ENCODE measurements around the gene AKIRIN1.
"Not testable (repeated sequence)": the region's sequence is repeated elsewhere in the genome, so short reads cannot be mapped to it uniquely, and the experiment has no call there.

The AKIRIN1 gene, protein sequence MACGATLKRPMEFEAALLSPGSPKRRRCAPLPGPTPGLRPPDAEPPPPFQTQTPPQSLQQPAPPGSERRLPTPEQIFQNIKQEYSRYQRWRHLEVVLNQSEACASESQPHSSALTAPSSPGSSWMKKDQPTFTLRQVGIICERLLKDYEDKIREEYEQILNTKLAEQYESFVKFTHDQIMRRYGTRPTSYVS

DNA sequence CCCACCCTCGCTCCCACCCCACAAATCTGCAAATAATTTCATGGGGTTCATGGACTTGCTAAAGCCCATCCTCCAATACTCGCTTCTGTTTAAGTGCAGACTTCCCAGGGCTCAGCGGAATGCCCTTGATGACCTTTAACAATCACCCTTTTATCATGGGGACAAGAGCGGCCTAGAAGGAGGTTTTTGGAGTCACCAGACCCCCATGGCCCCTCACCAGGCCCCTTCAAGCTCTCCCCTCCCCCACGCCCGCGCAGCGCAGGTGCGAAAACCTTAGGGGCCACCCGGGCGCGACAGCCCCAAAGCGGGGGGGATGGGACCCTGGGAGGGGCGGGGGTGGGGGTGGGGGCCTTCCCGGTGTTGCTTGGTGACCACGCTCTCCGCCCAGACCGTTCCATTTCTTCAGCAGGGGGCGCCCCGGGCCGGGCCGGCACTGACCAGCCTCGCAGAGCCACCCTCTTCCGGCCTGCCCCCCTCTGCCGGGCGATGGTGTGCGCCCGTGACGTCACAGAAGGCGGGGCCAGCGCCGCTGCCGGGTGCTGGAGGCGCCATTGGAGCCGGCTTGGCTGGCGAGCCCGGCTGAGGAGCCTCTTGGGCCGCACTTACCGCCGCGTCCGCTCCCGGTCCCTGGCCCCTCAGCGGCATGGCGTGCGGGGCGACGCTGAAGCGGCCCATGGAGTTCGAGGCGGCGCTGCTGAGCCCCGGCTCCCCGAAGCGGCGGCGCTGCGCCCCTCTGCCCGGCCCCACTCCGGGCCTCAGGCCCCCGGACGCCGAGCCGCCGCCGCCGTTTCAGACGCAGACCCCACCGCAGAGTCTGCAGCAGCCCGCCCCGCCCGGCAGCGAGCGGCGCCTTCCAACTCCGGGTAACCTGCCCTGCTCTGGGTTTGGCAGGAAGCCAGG lies at the start of gene AKIRIN1:
AKIRIN1 (plus strand) TSS at position 539 of the 900 bp plus-strand sequence; CDS start at position 644, 105 bp downstream.
- peak; percentile 89 to 94 for DNase-seq

DNA sequence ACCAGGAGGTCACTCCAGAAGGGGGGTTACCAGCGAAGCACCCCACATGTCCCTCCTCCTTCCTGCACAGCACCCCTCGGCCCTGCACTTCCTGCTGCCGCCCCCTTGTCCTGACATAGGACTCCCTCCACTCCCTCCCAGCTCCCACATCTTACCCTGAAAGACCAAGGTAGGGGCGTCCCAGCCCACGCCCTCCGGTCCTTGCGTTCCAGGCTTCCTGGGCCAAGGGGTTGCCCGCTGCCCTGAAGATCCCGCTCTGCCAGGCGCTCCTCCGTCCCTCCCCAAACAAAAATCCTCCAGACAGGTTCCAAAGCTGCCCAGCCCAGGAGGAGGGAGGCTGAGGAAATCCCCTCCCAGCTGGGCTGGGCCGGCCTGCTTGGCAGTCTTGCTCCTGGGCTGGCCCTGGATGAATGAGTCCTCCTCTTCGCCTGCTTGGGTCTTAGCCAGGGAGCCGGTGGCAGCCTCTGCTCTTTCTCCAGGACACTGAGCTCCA lies 49.5 kb upstream of the AKIRIN1 start, which contains the start of gene RHBDL2:
RHBDL2 (minus strand) TSS at position 304 of the 493 bp plus-strand sequence. CDS start 22,618 bp downstream, outside the sequence.
- no peak for DNase-seq

DNA sequence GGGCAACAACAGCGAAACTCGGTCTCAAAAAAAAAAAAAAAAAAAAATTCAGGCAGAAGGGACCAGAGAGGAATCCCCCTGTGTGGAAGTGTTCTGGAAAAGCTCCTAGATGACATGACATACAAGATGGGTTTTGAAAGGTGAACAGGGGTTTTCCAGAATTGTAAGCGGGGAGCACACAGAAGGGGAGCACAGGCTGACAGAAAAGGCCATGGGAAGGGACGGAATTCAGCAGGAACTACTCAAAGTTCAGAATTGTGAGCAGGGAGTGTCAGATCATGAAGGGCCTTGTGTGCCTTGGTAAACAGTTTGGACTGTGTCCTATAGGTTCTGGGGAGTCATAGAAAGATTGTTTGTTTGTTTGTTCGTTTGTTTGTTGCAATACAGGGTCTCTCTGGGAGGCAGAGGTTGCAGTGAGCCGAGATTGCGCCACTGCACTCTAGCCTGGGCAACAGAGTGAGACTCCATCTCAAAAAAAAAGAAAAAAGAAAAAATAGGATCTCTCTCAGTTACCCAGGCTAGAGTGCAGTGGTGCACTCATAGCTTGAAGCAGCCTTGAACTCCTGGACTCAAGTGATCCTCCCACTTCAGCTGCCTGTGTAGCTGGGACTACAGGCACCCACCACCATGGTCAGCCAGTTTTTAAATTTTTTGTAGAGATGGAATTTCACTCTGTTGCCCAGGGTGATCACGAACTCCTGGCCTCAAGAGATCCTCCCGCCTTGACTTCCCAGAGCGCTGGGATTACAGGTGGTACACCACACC lies 48.2 kb upstream of the AKIRIN1 start:
- DNase-seq, result no peak

DNA sequence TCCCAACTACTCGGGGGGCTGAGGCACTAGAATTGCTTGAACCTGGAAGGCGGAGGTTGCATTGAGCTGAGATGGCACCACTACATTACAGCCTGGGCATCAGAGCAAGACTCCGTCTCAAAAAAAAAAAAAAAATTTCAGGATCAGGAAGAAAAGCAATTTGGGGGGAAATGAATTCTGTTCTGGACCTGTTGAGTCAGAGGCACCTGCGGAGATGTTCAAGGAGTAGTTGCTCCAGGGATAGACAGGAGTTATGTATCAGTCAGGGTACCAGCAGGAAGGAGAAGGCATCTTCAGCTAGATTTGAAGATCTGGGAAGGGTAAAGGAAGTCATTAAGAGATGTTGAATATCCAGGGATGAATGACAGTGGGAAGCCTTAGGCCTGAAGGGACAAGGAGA lies 46.5 kb upstream of the AKIRIN1 start:
- no peak for DNase-seq

GRCh38 chr1:38950553-38950952 lies 40.5 kb upstream of the AKIRIN1 start:
- no peak for DNase-seq

- DNase-seq, result no peak
Observed at GRCh38 chr1:38953433-38953860, 37.6 kb upstream of the AKIRIN1 start.

DNA sequence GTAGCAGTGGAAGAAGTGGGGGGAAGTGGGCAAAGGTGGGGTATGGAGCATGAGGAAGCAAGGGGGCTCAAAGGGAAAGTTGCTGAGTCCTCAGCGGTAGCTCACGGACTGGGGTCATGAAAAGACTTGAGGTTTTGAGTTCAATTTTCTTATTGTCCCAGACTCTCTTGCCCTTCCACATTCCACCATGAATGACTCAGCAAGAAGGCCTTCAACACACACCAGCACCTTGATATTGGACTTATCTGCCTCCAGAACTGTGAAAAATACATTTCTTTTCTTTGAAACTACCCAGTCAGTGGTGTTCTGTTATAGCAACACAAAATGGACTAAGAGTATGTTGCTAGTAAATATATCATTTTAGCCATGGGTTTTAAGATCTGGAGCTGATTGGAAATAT lies 32.1 kb upstream of the AKIRIN1 start:
- DNase-seq, result no peak

DNA sequence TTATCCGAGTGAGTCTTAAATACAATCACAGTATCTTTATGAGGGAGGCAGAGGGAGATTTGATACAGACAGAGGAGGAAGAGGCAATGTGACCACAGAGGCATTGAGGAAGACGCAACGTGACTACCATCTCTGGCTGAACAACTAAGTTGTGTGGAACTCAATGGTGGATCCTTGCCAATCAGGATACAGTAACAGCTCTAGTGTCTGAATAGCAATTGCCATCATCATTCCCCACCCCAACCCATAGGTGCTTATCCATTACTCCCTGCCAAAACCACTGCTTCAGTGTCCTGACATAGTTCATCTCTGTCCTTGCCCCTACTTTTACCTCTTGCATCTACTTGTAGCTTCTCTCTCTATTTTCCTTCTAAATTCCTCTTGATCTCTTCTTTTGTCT lies 29.0 kb upstream of the AKIRIN1 start:
- no peak for DNase-seq

- no peak for DNase-seq
Observed at GRCh38 chr1:38962560-38962959, 28.5 kb upstream of the AKIRIN1 start.

- no peak for DNase-seq
Observed at GRCh38 chr1:38964140-38964548, 26.9 kb upstream of the AKIRIN1 start.

GRCh38 chr1:38973145-38973544 lies 17.9 kb upstream of the AKIRIN1 start:
- DNase-seq, result not testable (repeated sequence)

GRCh38 chr1:38973659-38974437 lies 17.2 kb upstream of the AKIRIN1 start:
- DNase-seq, result no peak

DNA sequence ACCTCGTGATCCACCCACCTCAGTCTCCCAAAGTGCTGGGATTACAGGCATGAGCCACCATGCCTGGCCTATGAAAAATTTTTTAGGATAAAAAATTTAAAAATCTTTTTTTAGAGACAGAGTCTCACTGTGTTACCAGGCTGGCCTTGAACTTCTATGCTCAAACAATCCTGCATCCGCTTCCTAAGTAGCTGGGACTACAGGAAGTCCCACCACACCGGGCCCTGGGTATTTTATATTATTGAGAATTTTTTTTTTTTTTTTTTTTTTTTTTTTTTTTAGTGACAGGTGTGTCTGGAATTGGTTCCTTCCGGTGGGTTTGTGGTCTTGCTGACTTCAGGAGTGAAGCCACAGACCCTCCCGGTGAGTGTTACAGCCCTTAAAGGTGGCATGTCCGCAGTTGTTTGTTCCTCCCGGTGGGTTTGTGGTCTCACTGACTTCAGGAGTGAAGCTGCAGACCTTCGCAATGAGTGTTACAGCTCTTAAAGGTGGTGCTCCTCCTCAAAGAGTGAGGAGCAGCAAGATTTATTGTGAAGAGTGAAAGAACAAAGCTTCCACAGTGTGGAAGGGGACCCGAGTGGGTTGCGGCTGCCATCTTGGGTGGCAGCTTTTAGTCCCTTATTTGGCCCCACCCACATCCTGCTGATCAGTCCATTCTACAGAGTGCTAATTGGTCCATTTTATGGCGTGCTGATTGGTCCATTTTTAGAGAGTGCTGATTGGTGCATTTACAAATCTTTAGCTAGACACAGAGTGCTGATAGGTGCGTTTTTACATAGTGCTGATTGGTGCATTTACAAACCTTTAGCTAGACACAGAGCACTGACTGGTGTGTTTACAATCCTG lies 13.5 kb upstream of the AKIRIN1 start:
- DNase-seq, result not testable (repeated sequence)

GRCh38 chr1:38978245-38978542 lies 12.9 kb upstream of the AKIRIN1 start:
- DNase-seq, result not testable (repeated sequence)

- not testable (repeated sequence) for DNase-seq
Observed at GRCh38 chr1:38979380-38979779, 11.7 kb upstream of the AKIRIN1 start.

DNA sequence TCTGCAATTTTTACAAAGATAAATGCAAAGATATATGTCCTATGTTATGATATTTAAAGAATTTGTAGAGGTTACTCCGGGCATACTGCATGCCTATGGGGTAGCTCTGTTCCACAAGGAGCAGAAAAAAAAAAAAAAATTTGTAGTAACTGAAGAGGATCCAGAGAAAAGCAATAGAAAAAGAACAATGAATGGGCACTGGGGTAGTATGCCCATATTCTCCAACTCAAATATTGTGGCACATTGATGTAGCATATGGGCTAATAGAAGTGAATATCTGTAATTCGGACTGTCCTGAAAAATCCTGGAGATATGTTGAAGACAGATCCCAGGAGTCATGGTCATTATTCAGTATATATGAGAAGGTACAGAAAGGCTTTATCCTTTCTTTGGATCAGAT lies 1.1 kb upstream of the AKIRIN1 start:
- DNase-seq, result no peak

DNA sequence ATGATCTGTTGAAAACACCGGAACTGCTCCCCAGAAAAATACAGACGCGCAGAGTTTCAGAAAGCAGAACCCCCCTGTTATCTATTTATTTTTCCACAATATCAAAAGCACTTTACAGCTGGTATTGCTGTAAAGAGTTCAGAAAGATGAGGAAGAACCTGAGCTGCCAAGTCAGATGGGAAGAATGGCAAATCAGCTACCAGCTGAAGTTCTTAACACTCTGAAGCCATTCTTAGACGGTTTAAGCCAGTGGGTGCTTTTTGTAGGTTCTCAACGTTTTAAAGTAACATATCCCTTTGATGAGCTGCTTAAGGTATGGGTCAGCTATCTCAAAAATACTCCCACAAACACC lies 714 bp upstream of the AKIRIN1 start:
- no peak for DNase-seq

GRCh38 chr1:38991638-38992411 lies 749 bp downstream of the AKIRIN1 start:
- DNase-seq, result no peak

GRCh38 chr1:38992412-38993111 lies 1.5 kb downstream of the AKIRIN1 start:
- no peak for DNase-seq

- no peak for DNase-seq
Observed at GRCh38 chr1:38994196-38994595, 3.1 kb downstream of the AKIRIN1 start.

All from NCI-H1930 (cell line).